Neutrophil (primary cell): ENCODE results near the gene OCA2.

Experiments
- H3K27ac ChIP-seq: fragments of 200-600 bp; sonication (generic); 2 replicates; pipeline ENCODE4 v1.5.1; 2016; ENCODE audit warnings: mild to moderate bottlenecking, moderate library complexity
- H3K27me3 ChIP-seq: fragments of 200-600 bp; sonication (generic); 2 replicates; pipeline ENCODE4 v1.6.0; 2016; ENCODE audit warnings: mild to moderate bottlenecking
- H3K36me3 ChIP-seq: fragments of 200-600 bp; sonication (generic); 2 replicates; pipeline ENCODE4 v1.5.1; 2017
- H3K4me1 ChIP-seq, 2 experiments: fragments of 200-600 bp in 1 of 2; sonication (generic) in 1 of 2; 1 replicate in 1 of 2; 2 replicates in 1 of 2; pipeline versions ENCODE4 v1.5.1 to v1.6.1; 2013 to 2016; ENCODE audit warnings: low read depth in 1 of 2, low read length in 1 of 2, mild to moderate bottlenecking in 1 of 2, moderate library complexity in 1 of 2; ENCODE audit not compliant: control insufficient read depth in 1 of 2, insufficient read depth in 1 of 2
- H3K4me3 ChIP-seq, 2 experiments: fragments of 200-600 bp in 1 of 2; sonication (generic) in 1 of 2; 1 replicate in 1 of 2; 2 replicates in 1 of 2; pipeline ENCODE4 v1.5.1; 2013 to 2016; ENCODE audit warnings: low read depth in 1 of 2, low read length in 1 of 2, mild to moderate bottlenecking in 1 of 2, moderate library complexity in 1 of 2
- H3K9me3 ChIP-seq: fragments of 200-600 bp; sonication (generic); 2 replicates; pipeline ENCODE4 v1.5.1; 2016
- TF ChIP-seq, protein P1 (sequence below): fragments of 200-600 bp; sonication (generic); IDR thresholded peaks from 2 replicates; pipeline ENCODE4 v1.5.1; 2016; ENCODE audit warnings: antibody characterized with exemption

Gene OCA2

DNA sequence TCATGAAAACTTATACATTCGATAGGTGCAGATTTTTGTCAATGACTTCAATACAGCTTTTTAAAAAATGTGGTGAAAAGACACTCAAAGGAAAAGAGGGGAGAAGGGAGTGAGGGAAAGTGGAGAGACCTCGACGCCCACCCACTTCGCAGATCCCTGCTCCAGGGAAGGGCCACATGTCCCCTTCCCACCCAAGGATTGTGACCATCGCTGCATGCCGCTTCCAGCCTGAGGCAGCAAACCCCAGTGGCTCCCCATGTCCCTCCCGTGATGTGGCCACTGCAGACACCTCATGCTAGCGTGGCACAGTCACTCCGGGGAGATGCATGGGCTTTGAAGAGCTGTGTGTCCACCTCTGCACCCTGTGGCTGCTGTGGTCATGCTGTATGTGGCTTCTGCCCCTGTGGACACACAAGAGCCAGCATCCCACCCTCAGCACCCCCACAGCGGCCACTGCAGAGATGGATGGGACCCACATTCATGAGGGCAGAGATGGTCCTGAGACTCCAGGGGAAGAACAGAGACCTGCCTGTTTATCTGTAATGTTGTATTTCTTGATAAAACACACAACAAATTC, 230.2 kb downstream of the OCA2 start:
- no peaks in the 10 kb centered on the region for H3K9me3 ChIP-seq
- TF ChIP-seq, protein P1, sequence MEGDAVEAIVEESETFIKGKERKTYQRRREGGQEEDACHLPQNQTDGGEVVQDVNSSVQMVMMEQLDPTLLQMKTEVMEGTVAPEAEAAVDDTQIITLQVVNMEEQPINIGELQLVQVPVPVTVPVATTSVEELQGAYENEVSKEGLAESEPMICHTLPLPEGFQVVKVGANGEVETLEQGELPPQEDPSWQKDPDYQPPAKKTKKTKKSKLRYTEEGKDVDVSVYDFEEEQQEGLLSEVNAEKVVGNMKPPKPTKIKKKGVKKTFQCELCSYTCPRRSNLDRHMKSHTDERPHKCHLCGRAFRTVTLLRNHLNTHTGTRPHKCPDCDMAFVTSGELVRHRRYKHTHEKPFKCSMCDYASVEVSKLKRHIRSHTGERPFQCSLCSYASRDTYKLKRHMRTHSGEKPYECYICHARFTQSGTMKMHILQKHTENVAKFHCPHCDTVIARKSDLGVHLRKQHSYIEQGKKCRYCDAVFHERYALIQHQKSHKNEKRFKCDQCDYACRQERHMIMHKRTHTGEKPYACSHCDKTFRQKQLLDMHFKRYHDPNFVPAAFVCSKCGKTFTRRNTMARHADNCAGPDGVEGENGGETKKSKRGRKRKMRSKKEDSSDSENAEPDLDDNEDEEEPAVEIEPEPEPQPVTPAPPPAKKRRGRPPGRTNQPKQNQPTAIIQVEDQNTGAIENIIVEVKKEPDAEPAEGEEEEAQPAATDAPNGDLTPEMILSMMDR: no peak
- no peaks in the 10 kb centered on the region for H3K36me3 ChIP-seq
- H3K27ac ChIP-seq: no peak overlapping the region
- no peak overlapping the region for H3K4me3 ChIP-seq
- H3K27me3 ChIP-seq: no peaks in the 10 kb centered on the region
- no peaks in the 10 kb centered on the region for H3K4me1 ChIP-seq

DNA sequence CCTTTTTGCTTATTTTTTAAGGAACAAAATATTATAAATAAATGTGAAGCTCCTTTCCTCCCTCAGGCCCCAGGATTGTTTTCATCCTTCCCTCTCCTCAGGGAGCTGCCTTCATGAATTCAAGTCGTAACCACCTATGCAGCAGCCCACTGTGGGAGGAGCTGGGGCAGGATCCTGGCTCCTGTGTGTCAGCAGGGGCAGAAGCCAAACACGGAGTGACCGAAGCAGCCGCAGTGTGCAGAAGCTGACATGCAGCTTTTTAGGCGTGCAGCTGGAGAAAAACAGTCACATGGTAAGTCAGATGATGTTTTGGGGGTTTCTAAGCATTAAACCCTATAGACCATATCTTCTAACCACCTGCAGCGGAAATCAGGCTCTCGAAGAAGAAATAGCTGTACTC, 231.3 kb downstream of the OCA2 start:
- Histone ChIP-seq H3K9me3 (no peaks in the 10 kb centered on the region), H3K4me1 (no peaks in the 10 kb centered on the region), H3K36me3 (no peaks in the 10 kb centered on the region), H3K27me3 (no peaks in the 10 kb centered on the region), H3K4me3 (no peak overlapping the region), H3K27ac (no peak overlapping the region)
- TF ChIP-seq, protein P1: no peak

DNA sequence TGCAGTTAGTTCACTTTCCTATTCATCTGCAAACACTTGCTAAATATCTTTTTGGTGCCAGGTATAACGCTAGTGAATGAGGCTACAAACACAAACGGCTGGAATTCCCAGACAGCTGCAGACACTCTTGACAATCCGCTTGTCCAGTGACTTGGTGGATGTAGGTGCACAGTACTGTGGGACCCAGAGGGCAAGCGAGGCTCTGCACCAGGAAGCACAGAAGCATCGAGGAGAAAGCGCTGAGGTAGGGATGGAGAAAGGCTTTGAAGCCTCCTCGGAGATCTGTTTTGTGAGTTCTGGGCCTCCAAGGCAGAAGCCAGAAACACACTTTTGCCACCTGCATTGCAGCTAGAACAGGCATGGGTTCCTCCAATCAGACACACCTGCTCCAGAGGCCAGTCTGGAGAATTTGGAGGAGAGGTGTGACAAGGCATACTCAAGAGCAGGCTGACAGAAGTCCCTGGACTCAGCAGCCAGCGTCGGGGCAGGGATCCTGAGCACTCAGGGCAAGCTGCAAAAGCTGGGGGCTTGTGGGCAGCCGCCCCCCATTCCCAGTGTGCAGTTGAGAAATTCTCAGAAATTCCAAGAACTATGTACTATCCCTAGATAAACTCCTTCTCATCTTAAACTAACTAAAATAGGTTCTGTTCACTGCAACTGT, 232.5 kb downstream of the OCA2 start:
- H3K27me3 ChIP-seq: no peaks in the 10 kb centered on the region

DNA sequence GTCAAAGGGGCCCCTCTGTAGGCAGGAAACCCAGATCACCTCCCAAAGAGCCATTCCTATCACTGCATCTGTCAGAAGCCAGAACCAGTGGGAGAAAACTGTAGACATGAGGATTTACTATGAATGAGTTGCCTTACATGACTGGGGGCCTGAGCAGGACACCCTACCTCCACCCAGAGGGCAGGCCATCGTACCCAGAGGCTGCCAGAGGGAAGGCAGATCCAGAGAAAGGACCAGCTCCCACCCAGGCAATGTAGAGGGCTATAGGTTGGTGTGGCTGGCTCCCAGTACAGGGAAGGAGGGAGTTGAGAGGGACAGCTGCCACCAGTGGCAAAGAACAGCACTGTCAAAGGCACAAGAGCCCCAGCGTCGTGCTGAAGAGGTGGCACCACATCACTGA, 233.2 kb downstream of the OCA2 start:
- no peaks in the 10 kb centered on the region for H3K27me3 ChIP-seq
- H3K36me3 ChIP-seq: no peaks in the 10 kb centered on the region
- H3K4me3 ChIP-seq: no peak overlapping the region
- no peaks in the 10 kb centered on the region for H3K4me1 ChIP-seq
- no peak overlapping the region for H3K27ac ChIP-seq
- H3K9me3 ChIP-seq: no peaks in the 10 kb centered on the region
- TF ChIP-seq, protein P1: no peak

More for the DNA sequence above, 232.5 kb downstream of the OCA2 start:
- Histone ChIP-seq H3K4me1 (no peaks in the 10 kb centered on the region), H3K27ac (no peak overlapping the region), H3K36me3 (no peaks in the 10 kb centered on the region), H3K4me3 (no peak overlapping the region), H3K9me3 (no peaks in the 10 kb centered on the region)
- TF ChIP-seq, protein P1: no peak

DNA sequence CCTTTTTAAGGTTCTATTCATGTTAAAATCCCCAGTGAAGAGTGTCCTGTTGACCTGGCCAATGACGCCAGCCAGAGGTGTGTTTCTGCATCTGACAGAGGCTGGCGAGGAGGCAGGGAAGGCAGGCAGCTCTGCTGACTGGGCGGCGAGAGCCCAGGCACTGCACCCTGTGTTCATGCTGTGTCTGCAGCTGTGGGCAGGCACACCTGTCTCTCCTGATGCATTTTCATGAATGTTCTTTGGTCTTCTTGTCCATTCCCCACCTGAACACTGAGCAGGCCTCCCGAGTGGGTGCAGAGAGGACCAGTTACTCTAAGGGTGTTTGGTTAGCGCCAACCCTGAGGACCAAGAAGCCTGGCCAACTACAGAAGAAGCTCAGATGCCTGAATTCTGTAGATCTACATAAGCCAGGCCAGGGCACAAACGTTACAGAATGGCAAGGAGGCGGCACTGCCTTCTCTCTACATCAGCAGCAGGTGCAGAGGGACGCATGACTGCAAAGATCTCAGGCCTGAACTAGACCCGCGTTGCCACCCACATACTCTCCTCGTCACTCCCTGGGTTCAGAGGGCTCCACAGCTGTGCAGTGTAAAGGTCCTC, 233.7 kb downstream of the OCA2 start:
- Histone ChIP-seq H3K27ac (no peak overlapping the region), H3K4me3 (no peak overlapping the region), H3K36me3 (no peaks in the 10 kb centered on the region), H3K9me3 (no peaks in the 10 kb centered on the region), H3K27me3 (no peaks in the 10 kb centered on the region), H3K4me1 (no peaks in the 10 kb centered on the region)
- TF ChIP-seq, protein P1: no peak
